Activated naive CD4-positive, alpha-beta T cell treated with anti-CD3 and anti-CD28 coated beads, Interleukin-2, amount 50 U/mL, for 16 hours (primary cell): Measurements from ENCODE around the gene KRTAP6-1.

Experiments used
- DNase-seq: peaks from one replicate; pipeline ENCODE4 v3.0.0-alpha.2; 2020

KRTAP6-1 gene

DNA sequence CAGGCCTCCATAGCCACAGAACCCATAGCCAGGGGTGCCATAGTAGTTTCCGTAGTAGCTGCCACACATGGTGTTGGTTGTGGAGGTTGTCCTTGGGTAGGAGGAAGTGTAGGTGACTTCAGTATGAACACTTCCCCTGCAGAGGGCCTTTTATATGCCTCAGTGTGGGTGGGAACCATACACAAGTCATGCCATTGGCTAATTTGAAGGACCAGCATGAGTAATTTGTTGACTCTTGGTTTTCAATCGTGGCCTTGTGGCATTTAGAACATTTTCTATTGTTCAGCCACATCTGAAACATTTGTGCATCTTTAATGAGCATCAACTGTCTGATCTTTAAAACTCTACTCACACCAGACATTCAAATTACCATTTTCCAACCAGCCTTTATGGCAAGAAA, at the start of gene KRTAP6-1:
TSS of gene KRTAP6-1 (minus strand) at position 95 of the 400 bp plus-strand sequence. CDS start at position 69, 26 bp downstream.
- no peak for DNase-seq

GRCh38 chr21:30652891-30653290, 39.2 kb upstream of the KRTAP6-1 start:
- DNase-seq: no peak

- no peak for DNase-seq
Measured at GRCh38 chr21:30646904-30647414, 33.2 kb upstream of the KRTAP6-1 start.

- DNase-seq: no peak
Measured at GRCh38 chr21:30642564-30642963, 28.8 kb upstream of the KRTAP6-1 start, which contains the start of gene KRTAP20-3. Gene KRTAP20-3, plus strand, starts transcription at chr21:30642864.

DNA sequence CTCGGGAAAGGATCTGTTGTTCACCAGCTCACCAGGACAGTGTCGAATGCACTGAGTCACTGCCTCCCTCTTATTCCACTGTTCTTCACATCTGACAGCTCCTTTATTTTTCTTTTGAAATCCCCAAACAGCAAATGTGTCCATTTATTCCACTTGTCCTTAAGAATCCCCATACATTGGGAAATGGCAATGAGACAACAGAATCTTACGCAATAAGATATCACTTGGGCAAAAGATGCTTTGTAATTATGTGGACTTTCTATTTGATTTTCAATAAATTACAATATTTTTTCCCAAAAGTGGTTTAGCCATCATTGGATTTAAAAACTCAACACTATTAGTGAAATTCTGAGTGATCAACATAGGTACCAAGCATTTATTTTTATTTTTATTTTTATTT, 25.0 kb upstream of the KRTAP6-1 start:
- DNase-seq: no peak

GRCh38 chr21:30634906-30635305, 21.2 kb upstream of the KRTAP6-1 start, which contains the start of gene KRTAP20-2:
Gene KRTAP20-2, plus strand, starts transcription at chr21:30635206. Its CDS starts 58 bp downstream, at chr21:30635264.
- no peak for DNase-seq

DNA sequence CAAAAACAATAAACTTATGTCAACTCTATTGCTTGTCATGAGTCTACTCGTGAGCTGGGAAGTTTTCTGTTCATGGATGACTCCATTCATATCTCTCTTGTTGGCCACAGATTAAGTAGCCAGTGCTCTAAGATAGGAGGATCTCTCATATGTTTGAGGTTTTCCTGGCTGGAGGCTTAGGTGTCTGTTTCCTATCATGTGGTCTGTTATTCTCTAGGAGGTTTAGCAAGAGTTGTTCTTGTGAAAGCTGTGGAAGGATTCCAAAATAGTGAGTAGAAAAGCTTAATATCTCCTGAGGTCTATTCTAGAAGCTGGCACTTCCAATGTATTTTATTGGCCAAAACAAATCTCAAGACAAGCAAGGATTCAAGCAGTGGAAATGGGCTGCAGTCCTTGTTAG, 15.5 kb upstream of the KRTAP6-1 start:
- no peak for DNase-seq

DNA sequence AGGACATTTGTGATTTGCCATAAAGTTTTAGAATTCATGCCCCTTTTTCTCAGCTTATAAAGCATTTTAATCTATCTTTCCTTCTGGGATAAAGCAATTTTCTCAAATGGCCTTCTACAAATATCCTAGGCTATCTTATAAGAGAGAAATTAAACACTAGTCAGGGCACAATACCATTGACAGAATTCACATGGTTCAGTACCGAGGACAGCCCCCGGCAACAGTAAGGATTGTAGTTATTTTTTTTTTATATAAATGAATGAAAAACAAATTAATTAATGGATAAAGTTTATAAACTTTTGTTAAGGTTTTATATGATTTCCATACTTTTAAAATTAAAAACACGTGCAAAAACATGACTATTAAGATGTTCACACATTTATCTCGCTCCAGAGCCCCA, 14.4 kb upstream of the KRTAP6-1 start:
- DNase-seq: no peak

DNA sequence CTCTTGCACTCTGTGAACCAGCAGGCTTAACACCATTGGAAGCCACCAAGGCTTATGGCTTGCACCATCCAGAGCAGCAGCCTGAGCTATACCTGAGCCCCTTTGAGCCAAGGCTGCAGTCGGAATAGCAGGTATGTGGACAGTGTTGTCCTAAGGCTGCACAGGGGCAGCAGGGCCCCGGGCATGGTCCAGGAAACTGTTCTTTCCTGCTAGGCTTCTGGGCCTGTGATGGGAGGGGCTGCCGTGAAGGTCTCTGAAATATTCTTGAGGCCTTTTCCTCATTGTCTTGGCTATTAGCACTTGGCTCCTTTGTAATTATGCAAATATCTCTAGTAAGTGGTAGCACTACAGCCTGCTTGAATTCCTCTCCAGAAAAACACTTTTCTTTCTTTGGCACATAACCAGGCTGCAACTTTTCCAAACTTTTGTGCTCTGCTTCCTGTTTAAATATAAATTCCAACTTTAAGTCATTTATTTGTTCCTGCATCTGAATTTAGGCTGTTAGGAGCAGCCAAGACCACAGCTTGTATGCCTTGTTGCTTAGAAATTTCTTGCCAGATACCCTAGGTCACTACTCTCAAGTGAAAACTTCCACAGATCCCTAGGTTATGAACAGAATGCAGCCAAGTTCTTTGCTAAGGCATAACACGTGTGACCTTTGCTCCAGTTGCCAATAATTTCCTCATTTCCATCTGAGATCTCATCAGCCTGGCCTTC, 11.9 kb upstream of the KRTAP6-1 start:
- DNase-seq: no peak

DNA sequence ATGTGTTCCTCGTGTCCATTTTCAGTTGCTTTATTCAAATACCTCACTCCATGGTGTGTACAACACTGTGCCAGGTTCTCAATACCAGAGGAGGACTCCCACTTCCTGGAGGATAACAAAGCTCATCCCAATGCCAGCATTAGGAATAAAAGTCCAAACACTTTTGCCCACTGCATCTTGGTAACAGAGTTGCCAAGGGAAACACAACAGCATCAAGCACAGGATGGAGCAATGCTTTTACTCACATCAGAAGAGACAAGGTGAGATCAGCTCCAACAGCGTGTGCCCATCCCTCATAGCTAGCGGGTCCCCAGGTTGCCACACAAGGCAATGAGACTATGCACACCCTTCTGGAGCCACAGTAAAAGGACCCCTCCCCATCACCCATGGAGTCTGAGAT, 9.6 kb upstream of the KRTAP6-1 start:
- no peak for DNase-seq

- no peak for DNase-seq
Measured at GRCh38 chr21:30620522-30620921, 6.8 kb upstream of the KRTAP6-1 start, which contains the start of gene KRTAP20-4. Gene KRTAP20-4, plus strand, starts transcription at chr21:30620627.

DNA sequence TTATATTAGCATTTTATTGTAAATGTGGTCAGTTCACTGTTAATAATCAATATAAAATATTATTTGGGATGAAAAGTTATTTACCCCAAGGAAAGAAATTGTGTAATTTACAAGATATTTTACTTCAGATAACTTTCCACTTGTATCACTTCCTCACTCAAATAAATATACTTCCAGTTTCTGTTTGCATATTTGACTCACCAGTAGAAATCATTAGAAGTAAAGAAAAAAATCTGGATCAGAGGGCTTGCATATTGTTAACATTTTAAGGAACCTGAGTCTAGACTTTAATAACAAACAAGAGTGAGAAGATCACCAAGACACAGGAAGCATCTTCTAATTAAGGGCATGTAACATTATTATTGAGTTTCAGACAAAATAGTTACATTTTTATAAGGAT, 6.3 kb upstream of the KRTAP6-1 start:
- DNase-seq: no peak

DNA sequence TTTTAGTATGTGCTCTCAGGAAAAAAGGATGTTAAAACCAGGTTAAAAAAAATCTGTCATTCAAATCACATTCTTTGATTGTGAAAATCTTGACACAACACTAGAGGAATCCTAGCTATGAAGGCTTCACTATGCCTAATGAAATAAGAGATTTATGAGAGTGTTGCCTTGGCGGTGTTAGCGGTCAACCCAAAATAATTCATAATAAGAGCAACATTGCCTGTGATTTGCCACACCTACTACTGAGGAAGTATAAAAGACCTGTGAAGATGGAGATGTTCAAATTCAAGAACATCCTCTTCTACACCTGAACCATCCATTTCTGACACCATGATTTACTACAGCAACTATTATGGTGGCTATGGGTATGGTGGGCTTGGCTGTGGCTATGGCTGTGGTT, 2.4 kb upstream of the KRTAP6-1 start, which contains the start of gene KRTAP20-1:
TSS of gene KRTAP20-1 (plus strand) at position 301 of the 400 bp plus-strand sequence. CDS start at position 331, 30 bp downstream.
- no peak for DNase-seq

- DNase-seq: no peak
Measured at GRCh38 chr21:30615199-30615598, 1.5 kb upstream of the KRTAP6-1 start.

GRCh38 chr21:30612132-30612531, 1.6 kb downstream of the KRTAP6-1 start:
- no peak for DNase-seq

DNA sequence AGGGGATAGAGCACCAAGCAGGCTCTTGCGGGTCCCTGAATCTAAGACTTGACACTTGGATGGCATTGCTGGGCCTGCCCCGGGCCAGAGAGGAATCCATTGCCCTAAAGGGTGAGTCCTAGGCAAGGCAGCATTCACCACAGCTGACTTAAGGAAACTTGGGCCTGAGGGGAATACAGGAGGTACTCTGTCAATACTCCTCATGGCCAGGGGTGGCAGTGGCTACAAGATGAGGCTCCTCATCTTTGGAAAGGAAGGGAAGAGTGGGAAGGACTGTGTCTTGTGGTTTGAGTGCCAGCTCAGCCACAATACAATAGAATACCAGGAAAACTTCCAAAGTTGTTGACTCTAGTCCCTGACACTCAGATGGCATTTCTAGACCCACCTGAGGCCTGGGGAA, 7.8 kb downstream of the KRTAP6-1 start:
- DNase-seq: no peak

- no peak for DNase-seq
Measured at GRCh38 chr21:30600787-30601186, 12.9 kb downstream of the KRTAP6-1 start, which contains the start of gene KRTAP22-1. Gene KRTAP22-1, plus strand, starts transcription at chr21:30601087.

DNA sequence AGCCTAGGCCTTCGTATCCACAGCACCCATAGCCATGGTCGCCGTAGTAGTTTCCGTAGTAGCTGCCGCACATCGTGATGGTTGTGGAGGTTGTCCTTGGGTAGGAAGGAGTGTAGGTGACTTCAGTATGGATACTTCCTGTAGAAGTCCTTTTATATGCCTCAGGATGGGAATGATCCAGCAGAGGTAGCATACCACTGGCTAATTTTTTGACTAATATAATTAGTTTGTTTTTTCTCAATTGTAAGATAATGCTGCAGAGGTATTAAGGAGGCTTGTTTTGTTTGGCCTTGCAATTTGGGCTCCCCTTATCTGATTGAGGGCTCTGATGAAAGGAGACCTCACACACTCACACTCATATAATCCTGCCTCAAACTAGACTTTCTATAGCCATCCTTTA, 14.9 kb downstream of the KRTAP6-1 start, which contains the start of gene KRTAP6-2:
TSS of gene KRTAP6-2 (minus strand) at position 101 of the 400 bp plus-strand sequence. CDS start at position 73, 28 bp downstream.
- no peak for DNase-seq

GRCh38 chr21:30592140-30592539, 21.6 kb downstream of the KRTAP6-1 start, which contains the start of gene KRTAP6-3:
Gene KRTAP6-3, plus strand, starts transcription at chr21:30592440. Its CDS starts 6 bp downstream, at chr21:30592446.
- no peak for DNase-seq

DNA sequence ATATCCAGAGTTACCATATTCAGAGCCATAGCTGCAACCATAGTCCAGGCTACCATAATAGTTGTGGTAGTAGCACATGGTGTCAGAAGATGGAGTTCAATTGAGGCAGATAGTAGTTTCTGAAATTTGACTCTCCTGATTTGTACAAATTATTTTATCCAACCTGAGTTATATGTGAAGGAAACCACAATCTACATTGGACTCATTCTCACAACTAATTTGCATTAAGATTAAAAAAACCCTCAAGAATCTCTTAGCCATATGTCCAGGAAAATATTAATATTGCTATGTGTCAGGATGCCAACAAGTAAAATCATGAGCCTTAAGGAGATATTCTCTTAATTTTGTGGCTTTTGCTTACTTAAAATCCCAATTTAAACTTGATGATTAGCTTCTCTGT, 23.4 kb downstream of the KRTAP6-1 start, which contains the start of gene KRTAP22-2:
TSS of gene KRTAP22-2 (minus strand) at position 101 of the 400 bp plus-strand sequence.
- DNase-seq: no peak

GRCh38 chr21:30582870-30583269, 30.9 kb downstream of the KRTAP6-1 start:
- DNase-seq: no peak

GRCh38 chr21:30580132-30580531, 33.6 kb downstream of the KRTAP6-1 start:
- no peak for DNase-seq

GRCh38 chr21:30579346-30579745, 34.4 kb downstream of the KRTAP6-1 start:
- no peak for DNase-seq

DNA sequence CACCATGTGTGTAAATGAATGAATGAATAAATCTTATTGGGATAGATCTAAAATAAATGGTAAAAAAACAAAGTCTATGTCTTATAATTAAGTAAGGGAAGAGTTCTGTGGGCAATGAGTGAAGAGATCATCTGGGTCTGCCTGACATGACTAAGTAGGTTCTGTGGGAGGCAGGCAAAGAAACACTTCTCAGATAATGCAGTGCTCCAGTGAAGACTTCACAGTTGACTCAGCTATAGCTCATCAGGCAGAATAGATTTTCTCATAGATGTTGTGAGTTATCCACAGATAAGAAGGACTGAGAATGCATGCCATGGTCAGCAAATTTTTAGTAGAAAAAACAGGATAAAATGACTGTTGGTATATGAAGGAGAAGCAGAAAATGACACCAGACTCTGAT, 36.0 kb downstream of the KRTAP6-1 start:
- DNase-seq: no peak
